Measurements from ENCODE around the gene LIMCH1. TPM values are rescaled to one million over a fixed set of nuclear protein-coding genes. Genes with fewer than 3 reads are reported as not detected.

The LIMCH1 gene
- total RNA-seq, 1 experiment from 2014 or later: 19.7 TPM

DNA sequence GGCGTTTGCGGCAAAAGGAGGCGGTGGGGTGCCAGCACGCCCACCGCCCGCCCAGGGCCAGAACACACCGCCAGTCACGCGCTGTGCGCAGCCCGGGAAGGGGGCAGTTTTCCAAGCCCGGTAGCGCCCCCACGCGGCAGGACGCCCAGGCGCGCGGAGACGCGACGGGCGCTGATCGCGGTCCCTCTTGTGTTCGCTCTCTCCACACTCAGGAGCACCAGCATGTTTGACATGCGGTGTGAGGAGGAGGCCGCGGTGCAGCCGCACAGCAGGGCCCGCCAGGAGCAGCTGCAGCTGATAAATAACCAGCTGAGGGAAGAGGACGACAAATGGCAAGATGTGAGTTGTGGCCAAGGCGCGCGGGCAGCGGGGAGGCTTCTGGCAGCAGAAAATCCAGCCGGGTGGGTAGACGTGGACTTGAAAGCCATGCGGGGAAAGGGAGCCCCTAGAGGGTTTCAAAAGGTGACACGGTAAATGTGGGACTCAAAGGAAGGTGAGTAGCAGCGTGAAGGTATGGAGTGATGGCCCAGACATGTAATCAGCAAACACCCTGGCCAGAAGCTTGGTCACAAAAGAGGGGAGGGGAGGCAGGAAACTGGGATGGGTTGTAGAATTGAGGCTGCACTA, 106.4 kb downstream of the LIMCH1 start:
- CTCF ChIA-PET: interaction anchor here (0.6 kb wide), 1 partner anchor 312 kb away, joined by 4 read pairs; no protein-coding TSS in a partner anchor
- Histone ChIP-seq H3K27ac (ENCODE audit: low read length) (no peak overlapping the region), H3K9ac (ENCODE audit: low read length) (no peak overlapping the region), H3F3A (ENCODE audit: low read length, unreplicated experiment) (no peaks in the 10 kb centered on the region), H3K27me3 (ENCODE audit: low read length) (no peaks in the 10 kb centered on the region), H3K79me2 (ENCODE audit: low read length) (no peaks in the 10 kb centered on the region), H3K4me3 (ENCODE audit: low read length) (no peak overlapping the region), H3K4me2 (ENCODE audit: low read length) (no peak overlapping the region), H3K9me3 (ENCODE audit: low read length) (no peaks in the 10 kb centered on the region), H3K36me3 (ENCODE audit: low read depth, low read length) (no peaks in the 10 kb centered on the region; the same call in 1 of the 2 replicates), H2AFZ (ENCODE audit: low read length) (no peak overlapping the region), H4K20me1 (ENCODE audit: low read length) (no peaks in the 10 kb centered on the region), H3K9me2 (replicated peaks; ENCODE audit: low read length) (no peaks in the 10 kb centered on the region), H3K4me1 (ENCODE audit: insufficient read depth, low read length) (no peaks in the 10 kb centered on the region)
- BruUV-seq (replicated peaks): no TSS peak
- DNase-seq (no peak), ATAC-seq (no peak)
- POLR2A ChIA-PET (ENCODE audit: unreplicated experiment): no interaction called here
- intact Hi-C loops (cut with micrococcal nuclease): no loop called here
- no peak for TF ChIP-seq EZH2phosphoT487 (IDR thresholded peaks at IDR 0.05; ENCODE audit: borderline replicate concordance, low read length)
- TF ChIP-seq CTCF (conservative IDR thresholded peaks at IDR 0.05; ENCODE audit: low read depth, low read length): no peak
- TF ChIP-seq EZH2 (IDR thresholded peaks at IDR 0.05; ENCODE audit: low read length, unreplicated experiment): no peak

DNA sequence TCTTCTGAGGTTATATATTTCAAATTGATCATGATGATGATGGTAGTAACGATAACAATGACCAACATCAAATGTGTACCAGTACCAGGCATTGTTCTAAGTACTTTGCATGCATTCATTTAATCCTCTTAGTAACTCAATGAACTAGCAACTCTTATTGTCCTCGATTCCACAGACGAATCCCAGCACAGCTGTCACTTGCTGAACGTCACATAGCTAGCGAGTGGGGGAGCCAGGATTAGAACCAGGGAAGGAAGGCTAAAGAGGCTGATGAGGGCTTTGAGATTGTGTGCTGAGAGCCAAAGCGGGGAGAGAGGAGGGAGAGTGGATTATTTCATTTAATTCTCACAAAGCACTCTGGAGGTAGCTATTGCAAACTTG, 106.9 kb downstream of the LIMCH1 start:
- Histone ChIP-seq H3F3A (ENCODE audit: low read length, unreplicated experiment) (no peaks in the 10 kb centered on the region), H3K9me3 (ENCODE audit: low read length) (no peaks in the 10 kb centered on the region), H3K27me3 (ENCODE audit: low read length) (no peaks in the 10 kb centered on the region), H3K9ac (ENCODE audit: low read length) (no peak overlapping the region), H3K4me1 (ENCODE audit: insufficient read depth, low read length) (no peaks in the 10 kb centered on the region), H2AFZ (ENCODE audit: low read length) (no peak overlapping the region), H3K36me3 (ENCODE audit: low read depth, low read length) (no peaks in the 10 kb centered on the region; the same call in 1 of the 2 replicates), H3K4me3 (ENCODE audit: low read length) (no peak overlapping the region), H3K9me2 (replicated peaks; ENCODE audit: low read length) (no peaks in the 10 kb centered on the region), H4K20me1 (ENCODE audit: low read length) (no peaks in the 10 kb centered on the region), H3K4me2 (ENCODE audit: low read length) (no peak overlapping the region), H3K79me2 (ENCODE audit: low read length) (no peaks in the 10 kb centered on the region), H3K27ac (ENCODE audit: low read length) (no peak overlapping the region)
- intact Hi-C loops (cut with micrococcal nuclease): no loop called here
- BruUV-seq (replicated peaks): no TSS peak
- ATAC-seq (no peak), DNase-seq (no peak)
- POLR2A ChIA-PET (ENCODE audit: unreplicated experiment): no interaction called here
- no peak for TF ChIP-seq EZH2 (IDR thresholded peaks at IDR 0.05; ENCODE audit: low read length, unreplicated experiment)
- TF ChIP-seq EZH2phosphoT487 (IDR thresholded peaks at IDR 0.05; ENCODE audit: borderline replicate concordance, low read length): no peak
- no peak for TF ChIP-seq CTCF (conservative IDR thresholded peaks at IDR 0.05; ENCODE audit: low read depth, low read length)
- CTCF ChIA-PET: interaction anchor here (0.6 kb wide), 1 partner anchor 313 kb away, joined by 4 read pairs; no protein-coding TSS in a partner anchor

- TF ChIP-seq EZH2 (IDR thresholded peaks at IDR 0.05; ENCODE audit: low read length, unreplicated experiment): no peak
- no peak for TF ChIP-seq EZH2phosphoT487 (IDR thresholded peaks at IDR 0.05; ENCODE audit: borderline replicate concordance, low read length)
- no peak for TF ChIP-seq CTCF (conservative IDR thresholded peaks at IDR 0.05; ENCODE audit: low read depth, low read length)
- CTCF ChIA-PET: no interaction called here
These were observed 107.9 kb downstream of the LIMCH1 start for GRCh38 chr4:41645728-41646390.

More at GRCh38 chr4:41645728-41646390, 107.9 kb downstream of the LIMCH1 start:
- no TSS peak for BruUV-seq (replicated peaks)
- intact Hi-C loops (cut with micrococcal nuclease): no loop called here
- no peaks in the 10 kb centered on the region for H3K9me2 ChIP-seq (replicated peaks; ENCODE audit: low read length)
- H4K20me1 ChIP-seq (ENCODE audit: low read length): no peaks in the 10 kb centered on the region
- ATAC-seq (no peak), DNase-seq (no peak)
- no peaks in the 10 kb centered on the region for H3K4me1 ChIP-seq (ENCODE audit: insufficient read depth, low read length)
- H3K79me2 ChIP-seq (ENCODE audit: low read length): no peaks in the 10 kb centered on the region
- no peaks in the 10 kb centered on the region for H3K9me3 ChIP-seq (ENCODE audit: low read length)
- no peak overlapping the region for H3K4me3 ChIP-seq (ENCODE audit: low read length)
- H2AFZ ChIP-seq (ENCODE audit: low read length): no peak overlapping the region
- H3K4me2 ChIP-seq (ENCODE audit: low read length): no peak overlapping the region
- no peaks in the 10 kb centered on the region; the same call in 1 of the 2 replicates for H3K36me3 ChIP-seq (ENCODE audit: low read depth, low read length)
- POLR2A ChIA-PET (ENCODE audit: unreplicated experiment): no interaction called here
- H3K27ac ChIP-seq (ENCODE audit: low read length): no peak overlapping the region
- H3K9ac ChIP-seq (ENCODE audit: low read length): no peak overlapping the region
- H3F3A ChIP-seq (ENCODE audit: low read length, unreplicated experiment): no peaks in the 10 kb centered on the region
- no peaks in the 10 kb centered on the region for H3K27me3 ChIP-seq (ENCODE audit: low read length)

Measured in PC-3 (cell line).